ENCODE data around the gene ZNF343. TPM values are rescaled to one million over a fixed set of nuclear protein-coding genes. Genes with fewer than 3 reads are reported as not detected.

Gene ZNF343
- total and polyA plus RNA-seq, 4 donors: 4.9 to 14.8 (median 7.1) TPM

- H3K9me3 ChIP-seq (ENCODE audit: control insufficient read depth in 4 of 4, insufficient read depth in 3 of 4, low read length in 3 of 4): no peaks in the 10 kb centered on the region
- no peak overlapping the region for H3K9ac ChIP-seq (ENCODE audit: insufficient read depth in 1 of 2, low read length in 2 of 2)
- H3K27me3 ChIP-seq (ENCODE audit: control insufficient read depth in 3 of 3, insufficient read depth in 3 of 3, low read length in 2 of 3): no peaks in the 10 kb centered on the region
- WGBS, 2 donors: 92 to 96% methylated on average over 3 of the region's 3 CpGs
- TF ChIP-seq, protein P1, sequence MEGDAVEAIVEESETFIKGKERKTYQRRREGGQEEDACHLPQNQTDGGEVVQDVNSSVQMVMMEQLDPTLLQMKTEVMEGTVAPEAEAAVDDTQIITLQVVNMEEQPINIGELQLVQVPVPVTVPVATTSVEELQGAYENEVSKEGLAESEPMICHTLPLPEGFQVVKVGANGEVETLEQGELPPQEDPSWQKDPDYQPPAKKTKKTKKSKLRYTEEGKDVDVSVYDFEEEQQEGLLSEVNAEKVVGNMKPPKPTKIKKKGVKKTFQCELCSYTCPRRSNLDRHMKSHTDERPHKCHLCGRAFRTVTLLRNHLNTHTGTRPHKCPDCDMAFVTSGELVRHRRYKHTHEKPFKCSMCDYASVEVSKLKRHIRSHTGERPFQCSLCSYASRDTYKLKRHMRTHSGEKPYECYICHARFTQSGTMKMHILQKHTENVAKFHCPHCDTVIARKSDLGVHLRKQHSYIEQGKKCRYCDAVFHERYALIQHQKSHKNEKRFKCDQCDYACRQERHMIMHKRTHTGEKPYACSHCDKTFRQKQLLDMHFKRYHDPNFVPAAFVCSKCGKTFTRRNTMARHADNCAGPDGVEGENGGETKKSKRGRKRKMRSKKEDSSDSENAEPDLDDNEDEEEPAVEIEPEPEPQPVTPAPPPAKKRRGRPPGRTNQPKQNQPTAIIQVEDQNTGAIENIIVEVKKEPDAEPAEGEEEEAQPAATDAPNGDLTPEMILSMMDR (IDR thresholded peaks at IDR 0.05; ENCODE audit: control extremely low read depth, extremely low read depth): no peak
- DNase-seq: no peak
- ATAC-seq (ENCODE audit: insufficient read depth, low FRiP score): no peak
- no peak overlapping the region for H3K27ac ChIP-seq (ENCODE audit: low read depth in 1 of 2, low read length in 1 of 2)
- H3K4me1 ChIP-seq (ENCODE audit: control insufficient read depth in 5 of 5, insufficient read depth in 5 of 5, low read length in 5 of 5): no peaks in the 10 kb centered on the region
- peaks cover 22 to 38% (median 30%) of the 10 kb centered on the region in 4 donors for H3K36me3 ChIP-seq (ENCODE audit: control insufficient read depth in 4 of 4, insufficient read depth in 4 of 4, low read length in 4 of 4)
- no peak overlapping the region for H3K4me3 ChIP-seq
Measured at GRCh38 chr20:2458919-2459499, 49.7 kb downstream of the ZNF343 start.

- Histone ChIP-seq H3K9me3 (ENCODE audit: control insufficient read depth in 4 of 4, insufficient read depth in 3 of 4, low read length in 3 of 4) (no peaks in the 10 kb centered on the region), H3K9ac (ENCODE audit: insufficient read depth in 1 of 2, low read length in 2 of 2) (no peak overlapping the region), H3K36me3 (ENCODE audit: control insufficient read depth in 4 of 4, insufficient read depth in 4 of 4, low read length in 4 of 4) (peaks cover 0 to 10% (median 4%) of the 10 kb centered on the region in 4 donors), H3K27me3 (ENCODE audit: control insufficient read depth in 3 of 3, insufficient read depth in 3 of 3, low read length in 2 of 3) (no peaks in the 10 kb centered on the region), H3K4me1 (ENCODE audit: control insufficient read depth in 5 of 5, insufficient read depth in 5 of 5, low read length in 5 of 5) (no peaks in the 10 kb centered on the region), H3K4me3 (no peak overlapping the region), H3K27ac (ENCODE audit: low read depth in 1 of 2, low read length in 1 of 2) (no peak overlapping the region)
- DNase-seq: no peak
- 74 to 84% methylated on average over 2 of the region's 2 CpGs for WGBS, 2 donors
- TF ChIP-seq, protein P1 (IDR thresholded peaks at IDR 0.05; ENCODE audit: control extremely low read depth, extremely low read depth): no peak
- no peak for ATAC-seq (ENCODE audit: insufficient read depth, low FRiP score)
Measured at GRCh38 chr20:2455771-2456497, 52.8 kb downstream of the ZNF343 start.

DNA sequence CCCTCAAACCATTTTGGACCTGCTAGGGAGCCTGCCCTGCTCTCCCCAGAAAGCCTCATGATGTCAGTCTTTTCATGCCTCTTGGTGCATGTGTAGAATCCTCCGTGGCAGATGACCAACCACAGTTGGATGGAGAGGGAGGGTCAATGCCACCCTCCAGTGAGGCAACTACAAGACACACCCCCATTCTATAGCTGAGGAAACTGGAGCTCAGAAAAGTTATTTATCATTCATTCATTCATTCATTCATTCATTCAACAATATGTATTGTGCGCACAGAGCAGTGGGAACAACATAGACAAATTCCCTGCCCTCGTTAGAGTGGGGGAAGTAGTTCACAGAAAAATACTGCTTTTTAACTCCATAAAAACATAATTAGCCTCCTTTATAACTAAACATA is 54.9 kb downstream of the ZNF343 start:
- DNase-seq: no peak
- Histone ChIP-seq H3K4me3 (no peak overlapping the region), H3K27me3 (ENCODE audit: control insufficient read depth in 3 of 3, insufficient read depth in 3 of 3, low read length in 2 of 3) (no peaks in the 10 kb centered on the region), H3K27ac (ENCODE audit: low read depth in 1 of 2, low read length in 1 of 2) (no peak overlapping the region), H3K9ac (ENCODE audit: insufficient read depth in 1 of 2, low read length in 2 of 2) (no peak overlapping the region), H3K4me1 (ENCODE audit: control insufficient read depth in 5 of 5, insufficient read depth in 5 of 5, low read length in 5 of 5) (no peaks in the 10 kb centered on the region), H3K9me3 (ENCODE audit: control insufficient read depth in 4 of 4, insufficient read depth in 3 of 4, low read length in 3 of 4) (no peaks in the 10 kb centered on the region), H3K36me3 (ENCODE audit: control insufficient read depth in 4 of 4, insufficient read depth in 4 of 4, low read length in 4 of 4) (peaks cover 0 to 3% (median under 1%) of the 10 kb centered on the region in 4 donors)
- TF ChIP-seq, protein P1 (IDR thresholded peaks at IDR 0.05; ENCODE audit: control extremely low read depth, extremely low read depth): no peak
- 80 to 81% methylated on average over 3 of the region's 3 CpGs for WGBS, 2 donors
- no peak for ATAC-seq (ENCODE audit: insufficient read depth, low FRiP score)
